ENCODE data around the gene EFCC1.

EFCC1 gene

DNA sequence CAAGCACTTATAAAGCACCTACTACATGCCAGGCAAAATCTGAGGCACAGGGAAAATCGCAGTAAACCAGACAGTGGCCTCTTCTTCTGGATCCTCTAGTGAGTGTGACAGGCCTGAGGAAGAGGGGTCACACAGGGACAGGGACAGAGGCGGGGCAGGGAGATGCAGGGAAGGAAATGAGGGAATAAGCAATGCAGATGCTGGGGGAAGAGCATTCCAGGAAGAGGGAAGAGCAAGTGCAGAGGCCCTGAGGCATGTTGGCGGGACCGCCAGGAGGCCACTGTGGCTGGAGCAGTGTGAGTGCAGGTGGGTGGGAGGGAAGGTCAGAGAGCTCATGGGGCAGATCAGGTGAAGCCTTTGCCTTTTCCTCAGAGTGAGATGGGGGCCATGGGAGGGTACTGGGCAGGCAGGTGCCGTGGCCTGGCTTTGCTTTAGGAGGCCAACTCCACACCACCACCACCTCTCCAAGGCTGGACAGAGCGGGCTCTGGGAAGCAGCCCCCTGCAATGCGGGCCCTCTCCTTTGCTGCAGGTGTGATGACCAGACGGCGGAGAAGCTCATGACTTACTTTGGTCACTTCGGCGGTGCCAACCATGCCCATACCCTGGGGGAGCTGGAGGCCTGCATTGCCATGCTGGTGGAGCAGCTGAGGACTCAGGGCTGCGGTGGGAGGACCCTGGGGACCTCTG lies 32.7 kb downstream of the EFCC1 start:
- no peak for DNase-seq

DNA sequence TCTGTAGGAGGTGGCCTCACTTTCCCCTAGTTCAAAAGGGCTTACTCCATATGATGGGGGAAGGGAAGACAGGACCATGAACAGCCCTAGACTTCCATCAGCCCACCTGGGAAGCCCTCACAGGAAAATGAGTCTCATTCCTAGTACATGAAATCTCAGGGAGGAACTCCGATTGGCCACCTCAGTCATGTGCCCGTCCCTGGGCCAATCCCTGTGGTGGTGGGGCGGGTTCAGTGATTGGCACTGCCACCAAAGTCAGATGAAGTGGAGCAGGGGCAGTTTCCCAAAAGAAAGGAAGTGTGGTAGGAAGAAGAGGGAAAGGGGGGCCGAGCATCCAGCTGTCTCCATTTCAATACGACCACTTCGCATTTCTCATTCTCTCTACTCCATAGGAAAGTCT lies 33.5 kb downstream of the EFCC1 start:
- DNase-seq, result no peak

DNA sequence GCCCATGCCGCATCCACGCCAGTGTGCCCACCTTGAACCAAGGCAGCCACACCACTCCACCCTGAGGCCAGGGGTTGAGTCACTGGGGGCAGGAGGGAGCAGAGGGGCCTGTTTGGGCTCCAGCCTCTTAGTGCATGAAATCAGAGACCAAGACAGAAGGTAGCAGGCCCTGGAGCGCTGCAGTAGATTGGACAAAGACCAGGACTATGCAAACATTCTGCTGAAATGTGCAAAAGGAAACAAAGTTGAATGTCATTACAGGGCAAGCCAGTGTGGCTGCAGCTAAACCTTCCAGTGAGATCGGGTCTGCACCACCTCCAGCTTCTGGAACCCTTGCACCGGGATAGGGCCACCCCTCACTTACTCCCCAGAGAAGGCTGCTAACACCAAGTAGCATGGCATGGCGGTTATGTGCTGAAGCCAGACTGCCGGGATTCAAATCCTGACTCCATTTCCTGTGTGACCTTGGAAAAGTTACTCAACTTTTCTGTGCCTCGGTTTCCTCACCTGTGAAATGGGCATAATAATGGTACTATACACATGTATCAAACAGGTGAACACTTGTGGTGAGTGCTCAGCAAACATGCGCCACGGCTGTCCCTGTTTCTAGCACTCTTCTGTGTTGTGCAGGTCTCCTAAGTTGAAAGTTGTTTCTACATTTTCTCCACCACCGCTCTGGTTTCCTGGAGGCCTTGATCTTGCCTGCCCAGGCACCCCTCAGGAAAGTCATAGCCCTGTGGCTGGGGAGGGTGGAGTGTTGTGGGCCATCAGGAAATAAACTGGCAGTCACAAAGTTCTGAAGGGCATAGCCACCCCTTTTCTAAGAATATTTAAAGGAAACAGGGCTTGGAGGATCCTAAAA lies 34.5 kb downstream of the EFCC1 start:
- no peak for DNase-seq

DNA sequence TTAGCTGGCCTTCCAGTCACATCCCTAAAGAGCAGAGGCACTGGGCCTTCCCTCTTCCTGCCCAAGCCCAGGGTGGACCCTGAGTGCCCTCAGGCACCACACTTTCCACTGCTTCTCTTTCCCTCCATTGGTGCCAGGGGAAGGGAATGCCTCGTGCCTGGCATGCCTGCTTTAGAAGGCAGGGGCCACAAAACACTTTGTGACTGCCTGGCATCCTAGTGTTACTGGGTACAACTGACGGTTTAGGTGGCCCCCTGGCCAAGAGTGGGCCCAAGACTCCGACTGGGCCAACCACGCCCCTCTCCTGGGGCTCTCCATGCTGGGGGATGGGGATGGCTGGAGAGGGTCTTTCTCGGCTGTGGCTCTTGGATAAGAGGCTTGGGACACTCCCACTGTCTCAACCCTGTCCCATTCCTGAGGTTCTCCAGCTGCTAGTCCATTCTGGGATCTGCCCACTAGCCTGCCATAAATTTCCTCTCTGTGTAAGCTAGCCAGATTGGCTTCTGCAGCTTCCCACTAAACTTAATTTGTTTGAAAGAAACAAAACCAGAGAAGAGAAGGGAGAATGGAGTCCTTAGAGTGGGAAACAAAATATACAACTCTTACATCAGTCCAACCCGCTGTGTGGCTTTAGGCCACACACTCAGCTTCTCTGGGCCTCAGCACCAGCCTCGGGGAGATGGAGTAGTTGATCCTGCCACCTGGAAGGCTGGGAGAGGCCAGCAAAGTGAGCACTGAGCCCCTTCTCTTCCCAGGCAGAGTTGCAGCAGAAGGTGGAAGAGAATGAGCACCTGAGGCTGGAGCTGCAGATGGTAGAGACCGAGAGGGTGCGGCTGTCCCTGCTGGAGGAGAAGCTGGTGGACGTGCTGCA lies 35.4 kb downstream of the EFCC1 start:
- DNase-seq, result no peak

DNA sequence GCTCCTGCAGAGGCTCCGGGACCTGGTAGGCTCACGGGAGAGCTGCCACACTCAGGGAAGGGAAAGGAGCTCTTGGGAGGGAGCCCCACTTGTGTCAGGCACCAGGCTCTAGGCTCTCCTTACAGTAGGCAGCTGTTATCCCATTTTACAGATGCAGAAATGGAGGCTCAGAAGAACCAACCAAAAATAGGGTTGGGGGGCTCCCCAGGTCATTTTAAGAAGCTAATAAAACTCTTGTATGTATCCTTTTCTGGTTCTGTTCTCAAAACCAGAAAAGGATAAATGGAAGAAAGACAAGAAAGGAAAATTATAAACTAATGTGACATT lies 36.0 kb downstream of the EFCC1 start:
- no peak for DNase-seq

DNA sequence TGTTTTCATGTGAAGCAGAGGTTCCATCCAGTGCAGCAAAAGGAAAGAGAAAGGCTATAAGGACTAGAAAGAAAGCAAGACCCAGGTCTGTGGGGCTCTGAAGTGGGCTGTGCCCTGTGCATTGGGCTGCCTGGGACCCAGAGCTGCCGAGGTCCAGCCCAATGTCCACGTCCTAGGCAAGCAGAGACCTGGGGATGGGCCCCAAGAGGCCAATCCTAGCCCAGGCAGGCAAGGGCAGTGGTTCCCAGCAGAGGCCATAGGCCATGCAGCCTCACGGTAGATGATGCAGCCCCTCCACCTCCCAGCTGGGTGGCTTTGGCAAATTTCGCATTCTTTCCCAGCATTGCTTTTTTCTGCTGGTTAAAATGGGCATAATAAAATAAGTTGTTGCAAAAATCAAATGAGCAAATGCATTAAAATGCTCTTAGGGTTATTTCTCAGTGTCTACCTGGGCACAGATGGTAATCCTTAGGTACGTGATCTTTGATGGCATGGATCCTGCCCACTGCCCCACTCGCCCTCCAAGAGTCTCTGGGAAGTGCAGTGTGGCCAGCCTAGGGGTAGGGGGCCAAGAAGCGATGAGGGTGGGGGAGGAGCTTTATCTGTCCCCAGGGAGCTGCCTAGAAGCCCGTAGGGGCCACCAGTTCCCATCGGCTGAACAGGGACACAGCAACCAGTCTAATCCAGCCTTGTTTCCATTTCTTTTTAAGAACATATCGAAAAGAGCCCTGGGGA lies 37.2 kb downstream of the EFCC1 start:
- no peak for DNase-seq

DNA sequence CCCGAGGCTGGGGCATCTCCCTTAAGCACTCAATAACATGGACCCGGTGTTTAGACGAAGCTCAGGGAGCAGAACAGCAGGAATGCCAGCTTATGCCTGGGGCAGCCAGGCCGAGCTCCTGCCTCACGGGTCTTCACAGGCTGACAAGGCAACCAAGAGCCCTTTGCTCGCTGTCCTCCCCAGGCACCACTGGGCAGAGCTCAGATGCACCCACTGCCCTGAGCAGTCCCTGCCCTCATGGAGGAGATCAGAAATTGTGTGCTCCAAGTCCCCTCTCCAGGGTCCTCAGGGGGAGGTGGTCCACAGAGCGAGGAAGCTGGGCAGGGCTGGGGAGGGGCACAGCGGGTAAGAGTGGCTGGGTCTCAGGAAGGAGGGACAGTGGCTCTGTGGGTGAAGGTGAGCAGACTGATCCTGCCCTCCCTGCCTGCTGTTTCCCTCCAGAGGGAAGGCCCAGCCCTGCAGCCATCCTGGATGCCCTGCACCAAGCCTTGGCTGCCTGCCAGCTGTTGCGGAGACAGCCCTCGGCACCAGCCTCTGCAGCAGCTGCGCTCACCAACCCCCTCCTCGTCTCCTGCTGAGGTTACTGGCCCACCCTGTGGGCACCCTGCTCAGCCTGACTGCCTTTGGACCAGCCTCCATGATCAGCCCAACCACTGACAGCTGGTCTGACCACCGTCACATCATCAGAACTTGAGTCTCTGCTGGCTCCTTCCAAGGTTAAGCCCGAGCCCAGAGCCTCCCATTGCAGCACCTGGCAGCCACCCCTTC lies 38.4 kb downstream of the EFCC1 start:
- no peak for DNase-seq

DNA sequence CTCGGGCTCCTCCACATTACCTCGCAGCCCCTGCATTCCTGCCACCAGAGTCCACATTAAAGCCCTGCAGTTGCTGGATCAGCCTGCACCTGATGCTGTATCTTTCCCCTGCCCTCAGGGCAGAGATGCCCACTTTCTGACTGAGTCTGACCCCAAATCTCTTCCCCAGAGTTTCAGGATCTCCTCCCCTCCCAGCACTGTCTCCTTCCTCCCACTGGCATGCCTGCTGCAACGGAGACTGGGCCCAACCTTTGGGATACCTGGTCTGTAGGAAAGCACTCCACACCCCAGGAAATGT lies 38.9 kb downstream of the EFCC1 start:
- no peak for DNase-seq

DNA sequence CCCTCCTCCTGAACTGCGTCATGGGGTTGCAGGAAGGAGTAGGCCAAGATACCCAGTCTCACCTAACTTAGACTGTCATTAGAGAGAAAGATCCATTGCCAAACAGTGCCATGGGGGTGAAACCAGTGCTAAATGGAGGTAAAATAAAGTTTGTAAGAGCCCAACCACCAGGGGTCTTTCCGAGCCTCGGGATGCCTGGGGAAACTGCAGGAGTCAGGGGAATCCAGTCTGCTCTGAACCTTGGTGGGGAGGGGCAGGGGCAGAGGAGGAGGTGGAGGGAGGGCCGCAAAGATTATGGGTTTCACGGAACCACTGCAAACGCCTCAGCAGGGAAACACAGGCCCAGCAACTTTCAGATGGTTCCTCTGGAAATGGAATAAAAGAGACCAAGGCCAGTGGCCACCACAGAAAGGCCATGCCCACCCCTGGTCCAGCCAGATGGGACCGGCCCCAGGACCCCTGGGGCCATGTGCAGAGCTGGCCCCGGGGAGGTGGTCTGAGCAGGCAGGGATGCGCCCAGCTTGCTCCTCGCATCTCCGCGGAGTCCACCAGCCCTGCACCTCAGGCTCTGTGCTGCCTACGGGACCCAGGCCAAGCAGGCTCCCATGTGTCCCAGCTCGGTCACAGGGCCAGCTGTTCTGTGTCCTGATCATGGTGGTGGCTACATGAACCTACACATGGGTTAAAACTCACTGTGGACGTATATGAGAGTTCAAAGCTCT lies 39.6 kb downstream of the EFCC1 start:
- DNase-seq, result no peak

DNA sequence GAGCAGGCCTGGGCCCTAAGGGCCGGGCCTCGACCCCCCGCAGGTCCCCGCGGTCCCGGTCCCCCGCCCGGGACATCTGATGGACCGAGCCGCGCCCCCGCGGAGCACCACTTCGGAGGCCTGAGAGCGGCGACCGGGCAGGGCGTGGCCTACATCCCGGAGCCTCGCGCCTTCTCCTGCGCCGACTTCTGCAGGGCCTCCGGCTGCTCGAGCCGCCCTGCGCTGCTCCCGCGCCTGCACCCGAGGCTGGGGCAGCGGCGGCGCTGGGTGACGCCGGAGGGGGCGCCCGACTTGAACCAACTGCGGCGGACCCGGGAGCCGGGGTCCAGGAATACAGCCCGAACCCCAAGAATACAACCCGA lies 44.6 kb downstream of the EFCC1 start:
- no peak for DNase-seq

DNA sequence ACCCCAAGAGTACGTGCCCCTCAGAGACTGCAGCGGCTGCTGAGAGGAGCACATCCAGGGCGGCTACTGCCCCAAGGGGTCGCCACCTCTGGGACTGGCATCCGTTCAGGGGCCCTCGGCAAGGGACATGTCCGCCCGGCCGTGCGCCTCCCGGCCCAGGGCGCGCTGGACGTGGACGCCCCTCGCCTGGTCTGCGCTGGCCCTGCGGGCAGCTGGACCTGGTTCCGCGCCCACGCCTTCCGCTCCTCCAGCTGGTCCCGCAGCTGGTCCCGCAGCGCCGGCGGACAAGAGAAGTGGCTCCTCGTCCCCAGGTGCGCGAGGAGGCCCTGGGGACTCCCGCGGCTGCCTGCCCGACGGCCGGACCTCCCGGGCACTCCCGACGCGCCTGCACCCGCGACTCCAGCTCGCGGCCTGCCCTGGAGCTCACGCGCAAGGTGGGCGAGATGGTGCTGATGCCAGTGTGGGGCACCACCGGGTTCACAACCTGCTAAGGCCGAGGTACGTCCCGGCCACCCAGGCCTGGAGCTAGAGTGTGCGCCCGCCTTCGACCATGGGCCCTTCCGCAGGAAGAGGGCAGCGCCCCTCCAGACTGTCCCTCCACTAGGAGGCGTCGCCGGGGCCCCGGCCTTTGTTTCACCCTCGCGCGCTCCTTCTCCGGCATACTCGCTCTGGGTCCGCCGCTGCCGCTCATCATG lies 45.1 kb downstream of the EFCC1 start:
- DNase-seq, result no peak

DNA sequence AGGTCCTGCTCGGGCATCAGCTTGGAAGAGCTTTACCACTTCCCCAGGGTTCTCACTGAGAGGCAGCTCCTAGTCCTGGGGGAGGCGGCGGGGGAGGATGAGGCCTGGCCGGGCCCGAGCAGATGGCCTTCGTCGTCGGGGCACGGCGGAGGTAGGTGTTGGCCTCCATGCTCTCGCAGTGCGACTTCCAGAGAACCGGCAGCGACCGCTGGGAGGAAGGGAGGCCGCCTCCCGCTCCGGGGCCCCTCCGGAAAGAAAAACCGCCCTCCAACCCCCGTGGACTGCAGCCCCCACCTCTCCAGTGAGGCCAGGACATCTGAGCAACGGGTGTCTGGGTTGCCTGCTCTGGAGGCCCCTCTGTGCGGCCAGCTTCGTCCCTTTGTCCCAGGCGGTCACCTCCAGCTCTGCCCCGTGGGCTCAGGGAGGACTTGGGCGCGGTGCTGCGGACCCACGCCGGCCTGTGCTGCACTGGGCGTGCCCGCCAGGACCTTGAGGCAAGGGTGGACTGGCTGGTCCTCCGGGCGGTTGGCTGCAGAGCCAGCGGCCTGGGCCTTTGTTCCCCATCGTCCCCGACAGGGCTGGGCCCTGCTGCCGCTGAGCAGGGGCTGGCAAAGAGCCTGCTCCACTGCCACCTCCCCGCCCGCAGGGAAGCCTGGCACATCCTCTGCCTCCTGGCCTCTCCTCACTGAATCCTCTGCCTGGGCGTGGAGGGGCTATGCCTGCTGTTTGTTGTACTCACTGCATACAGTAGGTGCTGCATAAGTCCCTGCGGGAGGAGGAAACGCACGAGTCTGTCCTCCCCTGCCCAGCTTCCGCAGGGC lies 45.8 kb downstream of the EFCC1 start:
- DNase-seq, result no peak

DNA sequence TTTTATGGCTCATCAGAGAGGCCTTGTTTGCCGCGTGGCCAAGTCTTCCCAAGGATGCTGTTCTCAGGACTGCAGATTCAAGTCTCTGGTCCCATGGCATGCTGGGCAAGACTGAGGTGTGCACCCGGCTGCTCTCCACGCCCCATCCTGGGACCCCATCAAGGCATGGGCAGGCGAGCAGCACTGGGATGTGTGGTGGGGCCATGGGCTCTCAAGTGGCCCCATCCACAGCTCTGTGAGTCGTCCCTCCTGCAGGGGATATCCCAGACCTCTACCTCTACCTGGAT lies 46.4 kb downstream of the EFCC1 start:
- DNase-seq, result no peak

DNA sequence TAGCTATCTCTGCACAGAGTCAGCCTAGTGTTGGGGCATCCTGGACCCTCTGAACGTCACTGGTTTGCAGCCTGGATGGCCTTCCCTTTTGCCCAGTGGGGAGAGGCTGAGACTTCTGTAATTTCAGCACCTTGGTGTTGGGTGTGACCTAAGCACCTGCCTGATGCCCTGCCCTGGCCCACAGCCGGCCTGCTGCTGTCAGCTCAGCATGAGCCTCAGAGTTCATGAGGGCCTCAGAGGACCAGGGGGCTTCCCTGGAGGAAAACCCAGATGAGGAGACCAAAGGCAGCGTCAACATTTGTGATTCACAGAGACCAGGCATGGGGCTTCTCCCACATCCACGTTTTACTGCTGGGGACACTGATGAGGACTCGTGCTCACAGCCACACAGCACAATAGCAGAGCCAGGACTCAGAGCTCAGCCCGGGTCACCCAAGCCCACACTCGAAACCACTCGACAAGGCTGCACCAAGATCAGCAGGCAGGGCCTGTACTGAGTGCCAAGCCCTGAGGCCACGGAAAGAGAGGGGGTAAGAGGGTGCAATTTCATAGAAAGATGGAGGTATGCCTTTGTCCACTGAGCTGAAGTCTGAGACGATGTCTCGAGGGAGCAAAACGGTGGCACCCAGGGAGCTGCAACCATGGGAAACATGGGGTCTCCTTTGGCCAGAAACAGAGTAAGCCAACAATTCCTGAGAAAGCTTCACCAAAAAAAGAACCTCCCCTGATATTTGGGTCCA lies 49.6 kb downstream of the EFCC1 start:
- DNase-seq, result no peak

DNA sequence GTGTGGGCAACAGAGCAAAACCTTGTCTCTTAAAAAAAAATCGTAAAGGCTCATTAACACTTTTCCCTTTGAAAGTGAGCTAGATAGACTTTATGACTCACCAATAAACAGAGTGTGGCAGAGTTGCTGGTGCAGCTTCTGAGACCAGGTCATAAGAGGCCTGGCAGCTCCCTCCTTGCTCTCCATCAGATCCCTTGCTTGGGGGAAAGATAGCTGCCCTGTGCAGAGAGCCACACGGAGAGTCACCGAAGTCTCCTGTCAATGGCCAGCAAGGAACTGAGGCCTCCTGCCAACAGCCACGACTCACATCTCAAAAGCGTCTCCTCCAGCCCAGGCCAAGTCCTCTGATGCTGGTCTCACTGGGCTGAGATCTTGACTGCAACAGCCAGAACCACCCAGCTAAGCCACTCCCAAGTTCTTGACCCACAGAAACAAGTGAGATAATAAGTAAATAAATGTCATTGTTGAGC lies 50.8 kb downstream of the EFCC1 start:
- DNase-seq, result no peak

DNA sequence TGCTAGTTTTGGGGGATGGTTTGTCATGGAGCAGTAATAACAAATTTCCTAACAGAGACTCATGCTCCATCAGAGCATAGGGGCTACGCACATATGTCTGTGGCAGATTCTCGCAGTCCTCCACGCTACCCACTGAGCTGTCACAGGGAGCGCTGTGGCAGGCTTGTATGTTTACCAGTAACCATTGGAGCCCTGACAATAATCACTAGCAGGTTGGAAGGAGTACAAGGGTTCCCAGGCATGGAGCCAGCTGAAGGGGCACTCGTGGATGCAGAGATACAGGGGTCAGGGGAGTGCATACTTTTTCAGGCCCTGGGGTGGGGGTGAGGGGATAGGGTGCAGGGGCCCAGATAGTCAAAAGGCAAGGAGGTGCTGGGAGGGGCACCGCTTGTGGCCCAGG lies 51.6 kb downstream of the EFCC1 start:
- DNase-seq, result no peak

DNA sequence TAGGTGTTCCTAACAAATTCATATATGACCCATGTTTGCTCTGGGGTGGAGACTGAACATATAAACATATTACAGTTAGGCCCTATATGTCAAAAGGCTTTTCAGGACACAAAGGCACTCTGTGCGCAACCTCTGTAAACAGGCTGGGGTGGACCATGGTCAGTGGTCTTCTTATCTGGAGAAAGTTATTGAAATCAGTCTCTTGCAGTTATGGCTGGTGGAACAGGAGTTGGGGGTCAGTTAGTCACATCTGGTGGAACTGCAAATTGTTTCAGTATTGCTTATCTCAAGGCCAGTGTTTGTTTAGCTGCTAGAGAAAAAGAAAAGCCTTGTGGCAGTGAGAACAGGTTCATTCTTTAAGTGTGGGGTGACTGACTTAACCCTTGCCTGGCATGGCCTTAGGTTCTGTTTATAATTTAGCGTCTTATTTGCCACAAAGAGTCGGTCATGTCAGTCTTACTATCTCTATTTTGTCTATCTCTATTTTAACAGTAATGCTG lies 53.6 kb downstream of the EFCC1 start:
- DNase-seq, result no peak

DNA sequence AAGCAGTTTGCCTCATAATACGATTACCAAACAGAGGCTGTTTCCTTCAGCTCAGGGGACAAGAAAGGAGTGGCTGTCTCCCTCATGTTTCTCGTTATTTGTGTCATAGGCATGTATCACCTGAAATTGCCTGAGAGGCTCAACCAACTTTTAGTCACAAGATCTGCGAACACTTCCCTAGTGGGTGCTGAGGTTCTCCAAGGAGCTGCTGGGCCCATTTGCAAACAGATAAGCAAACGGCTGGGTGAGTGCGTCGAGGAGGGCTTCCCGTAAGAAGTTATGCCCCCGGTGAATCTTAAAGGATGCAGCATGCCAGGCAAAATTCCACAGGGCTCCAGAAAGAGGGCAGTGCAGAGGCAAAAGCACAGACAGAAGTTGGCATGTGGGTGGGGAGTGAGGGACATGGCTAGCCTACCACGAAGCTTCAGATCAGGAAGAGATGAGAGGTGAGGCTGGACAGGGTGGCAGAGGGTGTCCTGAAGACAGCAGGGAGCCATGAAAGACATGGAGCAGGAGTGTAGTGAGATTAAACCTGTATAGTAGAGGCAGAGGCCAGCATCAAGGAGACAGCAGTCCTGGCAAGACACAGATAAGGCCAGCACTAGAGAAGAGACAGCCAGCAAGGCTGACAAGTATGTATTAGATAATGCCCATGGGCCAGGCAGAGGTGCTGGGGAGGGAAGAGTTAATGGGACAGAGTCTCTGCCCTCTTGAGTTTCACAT lies 55.5 kb downstream of the EFCC1 start:
- no peak for DNase-seq

DNA sequence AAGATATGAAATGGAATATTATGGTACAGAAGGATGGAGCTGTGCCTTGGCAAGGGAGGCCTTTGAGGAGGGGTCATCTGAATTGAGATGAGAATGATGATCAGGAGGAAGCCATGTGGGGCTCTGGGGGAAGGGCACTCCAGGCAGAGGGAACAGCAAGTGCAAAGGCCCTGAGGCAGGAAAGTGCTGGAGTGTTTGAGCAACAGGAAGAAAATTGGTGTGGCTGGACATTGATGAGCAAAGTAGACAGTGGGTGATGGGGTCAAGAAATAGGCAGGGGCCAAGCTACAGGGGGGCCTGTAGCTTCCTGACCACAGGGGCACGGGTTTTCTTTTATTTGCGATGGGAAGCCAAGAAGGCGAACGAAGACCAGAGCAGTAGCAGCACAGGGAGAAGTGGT lies 56.1 kb downstream of the EFCC1 start:
- DNase-seq, result no peak
